SJCRH30 (cell line): ENCODE data around the gene SAMD14. TPM values are rescaled to one million over a fixed set of nuclear protein-coding genes. Genes with fewer than 3 reads are reported as not detected.
A peak's percentile ranks its signal among the peaks of the same experiment; 100 is the strongest.

Experiments
- DNase-seq, 2 experiments: peaks; one replicate each; pipeline ENCODE4 v3.0.0-alpha.2; 2015 to 2020
- H3K27ac ChIP-seq: fragments of 250-450 bp; sonication (Bioruptor Pico); 2 replicates; pipeline ENCODE4 v1.5.1; 2020; ENCODE audit warnings: mild to moderate bottlenecking, moderate library complexity
- H3K27me3 ChIP-seq: fragments of 250-450 bp; sonication (Bioruptor Pico); 2 replicates; pipeline ENCODE4 v1.5.1; 2020; ENCODE audit warnings: mild to moderate bottlenecking, moderate library complexity
- H3K36me3 ChIP-seq: fragments of 250-450 bp; sonication (Bioruptor Pico); 2 replicates; pipeline ENCODE4 v1.5.1; 2020; ENCODE audit warnings: mild to moderate bottlenecking, moderate library complexity
- H3K4me1 ChIP-seq: fragments of 250-450 bp; sonication (Bioruptor Pico); 2 replicates; pipeline ENCODE4 v1.5.1; 2020; ENCODE audit warnings: mild to moderate bottlenecking, moderate library complexity
- H3K4me3 ChIP-seq: fragments of 250-450 bp; sonication (Bioruptor Pico); 2 replicates; pipeline ENCODE4 v1.5.1; 2020; ENCODE audit warnings: mild to moderate bottlenecking, moderate library complexity
- H3K9me3 ChIP-seq: fragments of 250-450 bp; sonication (Bioruptor Pico); replicated peaks from 2 replicates; pipeline ENCODE4 v1.5.1; 2020; ENCODE audit warnings: mild to moderate bottlenecking, moderate library complexity
- total RNA-seq: library from RNA; depleted of rRNA; stranded (reverse); fragments of >200 nt; shearing (Covaris generic); gene quantifications from 2 replicates; pipeline ENCODE4 v1.2.3, GENCODE V29; 2014

Gene SAMD14
- total RNA-seq, 1 experiment from 2014 or later = 3.1 TPM

DNA sequence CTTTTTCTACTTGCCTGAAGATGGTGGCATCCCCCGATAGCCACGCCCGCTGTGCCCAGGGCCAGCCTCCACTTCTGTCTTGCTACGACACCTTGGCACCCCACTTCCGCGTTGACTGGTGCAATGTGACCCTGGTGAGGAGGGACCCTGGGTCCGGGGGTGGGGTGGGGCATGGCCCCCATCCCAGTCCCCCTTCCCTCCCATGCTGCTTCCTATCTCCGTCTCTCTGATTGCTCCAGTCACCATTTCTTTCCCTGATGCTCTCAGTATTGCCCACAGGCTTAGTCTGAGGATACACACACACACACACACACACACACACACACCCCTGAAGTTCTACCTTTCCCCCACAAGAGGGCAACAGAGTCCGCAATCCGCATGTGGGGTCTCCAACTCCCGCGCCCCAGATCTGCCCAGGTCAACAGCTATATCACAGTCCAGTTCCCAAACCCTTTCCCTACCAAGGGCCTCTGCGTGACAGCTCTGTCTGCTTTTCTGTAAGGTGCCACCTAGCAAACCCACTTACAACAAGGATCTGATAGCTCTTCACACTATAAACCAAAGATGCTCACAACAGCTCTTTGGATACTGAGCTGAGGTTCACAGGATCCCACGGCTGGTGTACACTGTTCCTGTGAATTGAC lies 39.3 kb upstream of the SAMD14 start:
- Histone ChIP-seq H3K4me3 (no peak overlapping the region), H3K27ac (no peak overlapping the region), H3K4me1 (peaks cover 18% of the 10 kb centered on the region), H3K36me3 (peaks cover 33% of the 10 kb centered on the region), H3K27me3 (no peaks in the 10 kb centered on the region), H3K9me3 (no peaks in the 10 kb centered on the region)
- peak in 1 of 2 experiments; percentile 59 for DNase-seq

DNA sequence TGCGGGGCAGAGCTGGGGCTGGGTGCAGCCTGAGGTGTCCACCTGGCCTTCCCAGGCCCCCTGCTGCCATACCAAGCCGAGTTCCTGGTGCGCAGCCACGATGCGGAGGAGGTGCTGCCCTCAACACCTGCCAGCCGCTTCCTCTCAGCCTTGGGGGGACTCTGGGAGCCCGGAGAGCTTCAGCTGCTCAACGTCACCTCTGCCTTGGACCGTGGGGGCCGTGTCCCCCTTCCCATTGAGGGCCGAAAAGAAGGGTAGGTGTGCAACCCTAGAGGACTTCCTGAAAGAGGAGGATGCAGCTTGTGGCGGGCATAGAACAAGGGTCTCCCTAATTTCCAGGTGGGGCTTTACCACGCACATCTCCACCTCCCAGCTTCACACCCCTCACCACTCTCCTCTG lies 38.4 kb upstream of the SAMD14 start:
- Histone ChIP-seq H3K4me1 (peaks cover 11% of the 10 kb centered on the region; the same call in 1 of the 2 replicates), H3K27me3 (no peaks in the 10 kb centered on the region), H3K4me3 (no peak overlapping the region), H3K9me3 (no peaks in the 10 kb centered on the region), H3K36me3 (peaks cover 33% of the 10 kb centered on the region), H3K27ac (no peak overlapping the region)
- no peak for DNase-seq

DNA sequence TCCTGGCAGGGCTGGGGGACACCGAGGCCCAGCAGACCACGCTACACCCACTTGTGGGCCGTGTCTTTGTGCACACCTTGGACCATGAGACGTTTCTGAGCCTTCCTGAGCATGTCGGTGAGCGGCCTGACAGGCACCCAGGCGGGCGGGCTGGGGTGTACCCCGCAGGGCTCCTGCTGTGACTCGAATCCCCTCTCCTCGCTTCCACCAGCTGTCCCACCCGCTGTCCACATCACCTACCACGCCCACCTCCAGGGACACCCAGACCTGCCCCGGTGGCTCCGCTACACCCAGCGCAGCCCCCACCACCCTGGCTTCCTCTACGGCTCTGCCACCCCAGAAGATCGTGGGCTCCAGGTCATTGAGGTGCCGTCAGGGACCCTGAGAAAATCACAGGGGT lies 37.4 kb upstream of the SAMD14 start:
- Histone ChIP-seq H3K9me3 (no peaks in the 10 kb centered on the region), H3K27ac (no peak overlapping the region), H3K27me3 (no peaks in the 10 kb centered on the region), H3K36me3 (peaks cover 28% of the 10 kb centered on the region), H3K4me3 (no peak overlapping the region), H3K4me1 (peaks cover 8% of the 10 kb centered on the region; the same call in 1 of the 2 replicates)
- DNase-seq = no peak

DNA sequence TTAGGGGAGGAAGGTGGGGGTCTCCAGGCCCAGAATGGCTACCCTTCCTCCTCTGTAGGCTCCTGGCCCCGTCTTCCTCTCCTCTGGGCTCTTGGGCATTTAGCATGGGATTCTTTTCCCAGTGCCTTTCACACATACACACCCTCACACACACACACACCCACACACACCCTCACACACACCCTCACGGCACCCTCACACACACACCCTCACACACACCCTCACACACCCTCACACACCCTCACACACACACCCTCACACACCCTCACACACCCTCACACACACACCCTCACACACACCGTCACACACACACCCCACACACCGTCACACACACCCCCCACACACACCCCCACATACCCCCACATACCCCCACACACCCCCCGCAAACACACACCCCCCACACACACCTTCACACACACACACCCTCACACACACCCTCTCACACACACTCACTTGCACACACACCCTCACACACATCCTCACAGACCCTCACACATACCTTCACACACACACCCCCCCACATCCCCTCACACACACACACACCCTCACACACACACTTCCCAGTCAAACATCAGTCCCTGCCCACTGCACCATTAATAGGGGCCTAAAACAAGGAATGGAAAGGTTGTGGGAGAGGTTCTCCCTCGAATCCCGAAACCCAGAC lies 36.7 kb upstream of the SAMD14 start:
- no peaks in the 10 kb centered on the region for H3K27me3 ChIP-seq
- H3K36me3 ChIP-seq = peaks cover 23% of the 10 kb centered on the region
- H3K4me3 ChIP-seq = peak overlapping the region; percentile 64
- H3K9me3 ChIP-seq = no peaks in the 10 kb centered on the region
- DNase-seq = no peak
- peaks cover 12% of the 10 kb centered on the region for H3K4me1 ChIP-seq
- peak overlapping the region; percentile 94 for H3K27ac ChIP-seq

DNA sequence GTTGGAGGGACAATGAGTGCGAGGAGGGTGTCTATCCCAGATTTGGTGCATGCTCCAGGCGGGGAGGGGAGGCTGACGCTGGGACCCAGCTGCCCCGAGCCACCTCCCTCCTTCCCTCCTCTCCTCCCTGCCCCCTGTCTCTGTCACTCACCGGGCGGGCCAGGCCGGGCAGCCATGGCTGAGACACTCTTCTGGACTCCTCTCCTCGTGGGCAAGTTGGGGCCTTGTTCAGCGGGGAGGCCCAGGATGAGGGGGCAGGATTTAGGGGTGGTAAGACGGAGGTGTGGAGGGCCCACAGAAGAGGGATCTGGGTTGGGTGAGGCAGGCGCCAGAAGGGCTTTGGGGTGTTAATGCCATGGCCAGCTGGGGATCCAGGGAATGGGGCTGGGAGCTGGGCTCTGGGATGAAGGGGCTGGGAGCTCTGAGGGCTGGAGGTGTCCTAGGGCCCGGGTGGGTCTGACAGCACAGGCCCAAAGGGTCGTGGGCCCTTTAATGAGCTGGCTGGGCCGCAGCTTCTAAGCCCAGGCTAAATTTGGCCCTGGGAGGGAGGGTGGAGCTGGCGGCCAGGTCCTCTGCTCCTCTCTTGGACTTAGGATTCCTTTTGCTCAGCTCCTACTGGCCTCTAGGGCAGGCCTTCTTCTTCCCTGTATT lies 36.0 kb upstream of the SAMD14 start, which contains the start of gene SGCA:
TSS of gene SGCA (plus strand) at position 139 of the 651 bp plus-strand sequence. CDS start at position 175, 36 bp downstream.
- H3K4me3 ChIP-seq = peak within 1 kb of the TSS; percentile 64
- peak within 1 kb of the TSS; percentile 94 for H3K27ac ChIP-seq
- H3K4me1 ChIP-seq = peaks cover 12% of the 10 kb centered on the region
- H3K9me3 ChIP-seq = no peaks in the 10 kb centered on the region
- peak; percentile 89 to 90 for DNase-seq
- peaks cover 21% of the 10 kb centered on the region for H3K36me3 ChIP-seq
- no peaks in the 10 kb centered on the region for H3K27me3 ChIP-seq

DNA sequence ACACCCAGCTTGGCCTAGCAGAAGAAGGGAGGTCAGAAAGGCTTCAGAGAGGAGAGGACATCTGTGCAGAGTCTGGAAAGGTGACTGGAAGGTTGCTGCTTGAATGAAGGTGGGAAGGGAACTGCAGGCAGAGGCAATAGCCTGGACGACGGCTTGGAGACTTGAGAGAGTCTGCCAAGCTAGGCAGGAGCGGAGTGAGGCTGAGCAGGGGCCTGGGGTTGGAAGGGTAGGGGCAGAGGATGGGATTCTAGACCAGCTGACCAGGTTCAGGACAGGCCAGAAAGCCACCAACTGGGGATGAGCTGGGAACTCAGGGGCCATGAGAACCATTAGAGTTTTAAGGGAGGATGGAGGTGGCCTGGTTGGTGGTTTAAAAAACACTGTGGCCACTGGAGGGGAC lies 35.5 kb upstream of the SAMD14 start:
- H3K9me3 ChIP-seq = no peaks in the 10 kb centered on the region
- H3K27ac ChIP-seq = peak overlapping the region; percentile 94
- peaks cover 12% of the 10 kb centered on the region for H3K4me1 ChIP-seq
- peak overlapping the region; percentile 64 for H3K4me3 ChIP-seq
- H3K27me3 ChIP-seq = no peaks in the 10 kb centered on the region
- DNase-seq = no peak
- H3K36me3 ChIP-seq = peaks cover 21% of the 10 kb centered on the region

DNA sequence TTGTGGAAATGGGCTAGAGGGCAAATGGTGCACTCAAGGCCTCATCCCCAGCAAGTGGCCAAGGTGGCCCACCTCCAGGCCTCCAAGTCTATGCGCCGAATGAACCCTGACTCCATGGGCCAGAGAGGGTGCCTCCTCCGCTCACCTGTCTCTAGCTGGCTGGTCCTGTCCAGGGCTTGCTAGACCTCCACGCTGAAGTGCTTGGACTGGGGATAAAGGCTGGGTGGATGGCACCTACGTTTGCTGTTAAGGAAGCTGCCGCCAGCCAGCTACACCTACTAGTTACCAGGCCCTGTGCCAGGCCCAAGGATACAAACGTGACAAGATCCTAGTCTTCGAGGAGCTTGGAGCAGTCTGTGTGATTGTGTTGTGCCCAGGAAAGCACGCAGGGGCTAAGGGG lies 35.1 kb upstream of the SAMD14 start:
- H3K27me3 ChIP-seq = no peaks in the 10 kb centered on the region
- H3K4me3 ChIP-seq = no peak overlapping the region
- H3K9me3 ChIP-seq = no peaks in the 10 kb centered on the region
- no peak for DNase-seq
- peaks cover 12% of the 10 kb centered on the region for H3K4me1 ChIP-seq
- H3K27ac ChIP-seq = peak overlapping the region; percentile 94; the same call in 1 of the 2 replicates
- H3K36me3 ChIP-seq = peaks cover 19% of the 10 kb centered on the region

DNA sequence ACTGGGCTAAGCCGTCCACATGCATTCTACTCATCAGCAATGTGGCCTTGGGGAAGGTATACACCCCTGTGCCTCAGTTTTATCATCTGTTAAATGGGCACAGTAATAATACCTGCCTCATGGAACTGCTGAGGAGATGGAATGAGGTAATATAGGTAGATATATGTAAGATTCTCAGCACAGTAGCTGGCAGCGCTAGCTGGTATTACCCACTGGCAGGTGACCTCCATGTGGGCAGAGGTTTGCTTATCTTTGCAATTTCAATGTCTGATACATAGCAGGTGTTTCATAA lies 34.7 kb upstream of the SAMD14 start:
- Histone ChIP-seq H3K4me1 (peaks cover 12% of the 10 kb centered on the region), H3K27me3 (no peaks in the 10 kb centered on the region), H3K27ac (no peak overlapping the region), H3K9me3 (no peaks in the 10 kb centered on the region), H3K4me3 (no peak overlapping the region), H3K36me3 (peaks cover 14% of the 10 kb centered on the region)
- no peak for DNase-seq

DNA sequence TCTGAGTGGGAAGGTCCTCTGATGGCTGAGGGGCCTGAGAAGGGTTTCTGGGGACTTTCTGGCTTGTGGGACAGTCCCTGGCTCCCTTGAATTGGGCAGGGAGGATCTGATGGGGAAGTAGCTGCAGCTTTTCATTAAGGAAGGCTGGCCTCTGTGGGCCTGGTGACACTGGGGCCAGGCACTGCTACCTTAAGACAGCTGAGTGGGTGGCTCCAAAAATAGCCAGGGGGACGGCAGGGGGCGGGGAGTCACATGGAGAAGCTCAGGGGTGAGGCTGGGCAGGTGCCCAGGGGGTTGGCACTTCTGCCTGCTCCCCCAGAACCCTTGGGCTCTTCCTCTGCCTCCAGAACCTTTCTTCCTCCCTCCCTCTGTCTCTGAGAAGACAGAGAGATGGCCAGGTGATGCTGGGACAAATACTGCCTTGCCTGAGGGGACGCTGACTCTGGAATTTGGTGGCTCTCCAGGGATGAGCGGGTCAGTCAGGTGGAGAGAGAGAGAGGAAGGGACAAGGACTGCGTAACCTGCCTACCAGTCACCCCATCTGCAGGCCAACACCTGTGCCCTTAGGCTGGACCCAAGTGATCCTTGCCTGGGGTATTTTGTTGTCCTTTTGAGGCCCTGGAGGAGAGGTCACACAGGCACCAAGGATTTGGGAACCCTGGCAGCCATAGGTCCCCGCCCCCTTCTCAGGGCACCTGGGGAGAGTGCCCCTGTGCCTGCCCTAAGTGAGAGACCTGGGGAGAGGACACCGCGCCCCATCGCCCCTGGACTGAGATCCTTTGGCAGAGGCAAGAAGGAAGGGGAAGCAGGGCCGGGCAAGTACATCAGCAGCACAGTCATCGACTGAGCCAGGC lies 34.1 kb upstream of the SAMD14 start:
- H3K9me3 ChIP-seq = no peaks in the 10 kb centered on the region
- peaks cover 12% of the 10 kb centered on the region for H3K4me1 ChIP-seq
- no peak overlapping the region for H3K27ac ChIP-seq
- DNase-seq = peak in 1 of 2 experiments; percentile 11
- no peaks in the 10 kb centered on the region for H3K27me3 ChIP-seq
- peaks cover 11% of the 10 kb centered on the region for H3K36me3 ChIP-seq
- no peak overlapping the region for H3K4me3 ChIP-seq

DNA sequence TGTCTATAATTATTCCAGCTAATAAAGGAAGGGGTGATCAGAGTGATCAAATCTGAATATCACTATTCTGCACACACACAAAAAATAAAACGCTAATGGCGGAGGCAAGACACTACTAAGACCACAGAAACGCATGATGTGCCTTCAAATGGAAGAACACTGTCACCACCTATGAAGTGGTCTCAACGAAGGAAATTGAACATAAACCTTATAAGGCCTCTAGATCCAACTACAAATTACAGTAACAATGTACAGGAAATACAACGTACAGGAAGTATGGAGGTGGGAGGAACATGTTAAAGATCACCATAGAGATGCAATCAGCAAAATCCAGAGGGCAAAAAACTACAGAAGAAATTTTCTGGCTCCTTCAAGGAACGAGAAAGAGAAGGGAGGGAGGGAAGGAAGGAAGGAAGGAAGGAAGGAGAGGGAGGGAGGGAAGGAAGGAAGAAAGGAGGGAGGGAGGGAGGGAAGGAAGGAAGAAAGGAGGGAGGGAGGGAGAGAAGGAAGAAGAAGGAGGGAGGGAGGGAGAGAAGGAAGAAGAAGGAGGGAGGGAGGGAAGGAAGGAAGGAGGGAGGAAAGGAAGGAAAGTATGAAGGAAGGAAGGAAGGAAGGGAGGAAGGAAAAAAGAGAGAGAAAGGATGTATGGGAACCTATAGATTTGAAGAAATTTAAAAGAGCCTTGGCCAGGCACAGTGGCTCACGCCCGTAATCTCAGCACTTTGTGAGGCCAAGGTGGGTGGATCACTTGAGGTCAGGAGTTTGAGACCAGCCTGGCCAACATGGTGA lies 32.7 kb upstream of the SAMD14 start:
- H3K36me3 ChIP-seq = peaks cover 3% of the 10 kb centered on the region; the same call in 1 of the 2 replicates
- H3K27ac ChIP-seq = no peak overlapping the region
- H3K4me1 ChIP-seq = peaks cover 12% of the 10 kb centered on the region
- no peaks in the 10 kb centered on the region for H3K9me3 ChIP-seq
- H3K4me3 ChIP-seq = no peak overlapping the region
- no peaks in the 10 kb centered on the region for H3K27me3 ChIP-seq
- no peak for DNase-seq

DNA sequence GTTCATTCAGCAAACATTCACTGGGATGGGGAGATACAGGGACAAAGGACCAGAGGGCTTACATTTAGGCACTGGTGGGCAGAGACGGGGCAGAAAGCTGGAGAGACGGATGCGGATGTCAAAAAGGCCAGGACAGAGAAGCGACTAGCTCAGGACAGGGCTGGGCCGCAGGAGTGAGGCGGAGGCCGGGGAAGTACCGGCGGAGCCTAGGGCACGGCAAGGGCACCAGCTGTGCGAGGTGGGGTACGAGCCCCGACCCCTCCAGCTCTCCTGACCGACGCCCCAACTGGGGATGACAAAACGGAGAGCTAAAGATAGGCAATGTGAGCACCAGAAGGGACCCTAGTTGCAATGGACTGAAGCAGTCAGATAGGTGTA lies 31.9 kb upstream of the SAMD14 start:
- Histone ChIP-seq H3K4me1 (peaks cover 12% of the 10 kb centered on the region), H3K27ac (peak overlapping the region; percentile 16; the same call in 1 of the 2 replicates), H3K4me3 (peak overlapping the region; percentile 53)

DNA sequence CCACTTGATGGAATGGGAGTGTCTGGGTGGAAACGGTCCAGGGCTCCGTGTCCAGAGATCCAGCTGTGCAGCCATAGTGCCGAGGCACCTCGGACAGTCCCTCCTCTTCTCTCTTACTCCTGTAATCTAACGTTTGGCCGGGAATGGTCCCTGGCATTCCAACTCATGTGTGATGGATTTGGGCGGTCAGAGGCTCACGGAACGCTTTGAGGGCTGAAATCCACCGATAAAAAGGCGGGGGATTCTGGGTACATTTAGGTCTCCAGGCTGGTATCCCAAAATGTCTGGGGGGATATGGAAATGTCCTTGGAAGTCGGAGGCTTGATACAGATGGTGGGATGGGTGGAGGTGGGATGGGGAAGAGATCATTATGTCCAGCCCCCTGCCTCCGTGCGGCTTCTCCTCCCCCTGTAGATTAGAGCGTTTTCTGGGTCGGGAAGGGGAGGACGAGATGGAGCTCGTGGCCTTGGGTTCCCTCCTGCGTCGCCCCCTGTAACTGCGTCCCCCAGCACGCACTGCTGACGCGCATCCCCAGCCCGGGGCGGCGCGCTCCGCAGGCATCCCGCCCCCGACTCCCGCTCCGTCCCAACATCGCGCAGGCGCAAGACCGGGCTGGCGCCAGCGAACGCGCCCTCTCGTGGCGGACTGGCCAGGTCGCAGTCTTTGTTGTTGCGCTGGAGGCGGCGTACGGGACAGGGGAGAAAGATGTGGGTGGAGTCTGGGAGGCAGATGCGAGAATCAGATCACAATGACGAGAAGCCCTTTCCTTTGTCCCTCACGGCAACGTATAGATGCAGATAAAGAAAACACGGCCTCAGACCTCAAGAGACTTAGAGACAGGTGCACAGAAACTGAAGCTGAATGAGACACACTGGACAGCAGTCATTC lies 31.3 kb upstream of the SAMD14 start:
- no peaks in the 10 kb centered on the region for H3K9me3 ChIP-seq
- H3K27ac ChIP-seq = peak overlapping the region; percentile 16; the same call in 1 of the 2 replicates
- peaks cover 12% of the 10 kb centered on the region for H3K4me1 ChIP-seq
- DNase-seq = peak; percentile 90 to 94
- peak overlapping the region; percentile 53 for H3K4me3 ChIP-seq
- H3K36me3 ChIP-seq = no peaks in the 10 kb centered on the region
- no peaks in the 10 kb centered on the region for H3K27me3 ChIP-seq

More for the DNA sequence above, 31.9 kb upstream of the SAMD14 start:
- H3K27me3 ChIP-seq = no peaks in the 10 kb centered on the region
- H3K9me3 ChIP-seq = no peaks in the 10 kb centered on the region
- no peaks in the 10 kb centered on the region for H3K36me3 ChIP-seq
- DNase-seq = peak in 1 of 2 experiments; percentile 7

DNA sequence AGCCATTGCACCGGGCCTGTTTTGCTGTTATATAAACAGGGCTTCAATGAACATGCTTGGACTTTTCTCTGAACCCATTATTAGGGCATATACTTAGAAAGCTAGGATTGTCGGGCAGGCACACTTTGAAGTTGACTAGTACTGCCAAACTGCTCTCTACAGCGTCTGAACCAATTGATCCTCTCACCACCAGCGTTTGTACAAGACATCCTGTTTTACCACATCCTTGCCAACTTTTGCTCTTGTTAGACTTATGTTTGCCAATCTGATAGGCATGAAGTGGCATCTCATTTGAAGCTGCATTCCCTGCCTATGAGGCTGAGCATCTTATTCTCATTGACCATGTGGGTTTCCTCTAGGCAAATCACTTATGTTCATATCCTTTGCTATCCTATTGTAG lies 27.9 kb upstream of the SAMD14 start:
- no peaks in the 10 kb centered on the region for H3K27me3 ChIP-seq
- no peaks in the 10 kb centered on the region for H3K9me3 ChIP-seq
- no peaks in the 10 kb centered on the region for H3K36me3 ChIP-seq
- peaks cover 7% of the 10 kb centered on the region for H3K4me1 ChIP-seq
- no peak overlapping the region for H3K4me3 ChIP-seq
- DNase-seq = no peak
- no peak overlapping the region for H3K27ac ChIP-seq
